GM21825 (cell line): ENCODE measurements around the gene IL6R.

ENCODE experiments used
- ATAC-seq: cut with Tn5 transposase; IDR thresholded peaks from one replicate; pipeline ENCODE4 v1.9.1; 2021; ENCODE audit warnings: mild to moderate bottlenecking, moderate library complexity; ENCODE audit not compliant: unreplicated experiment

The IL6R gene

GRCh38 chr1:154502744-154503115 lies 97.6 kb downstream of the IL6R start:
- no peak for ATAC-seq

DNA sequence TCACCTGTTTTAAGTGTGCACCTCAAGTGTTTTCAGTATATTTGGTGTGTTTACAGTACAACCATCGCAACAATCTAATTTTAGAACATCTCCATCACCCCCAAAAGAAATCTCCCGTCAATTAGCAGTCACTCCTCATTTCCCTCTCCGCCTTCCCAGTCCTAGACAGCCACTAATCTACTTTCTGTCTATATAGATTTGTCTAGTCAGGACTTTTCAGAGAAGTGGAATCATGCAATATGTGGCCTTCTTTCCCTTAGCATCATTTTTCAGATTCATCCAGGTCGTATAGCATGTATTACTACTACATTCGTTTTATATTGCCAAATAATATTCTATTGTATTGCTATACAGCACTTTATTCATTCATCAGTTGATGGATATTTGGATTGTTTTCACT lies 98.8 kb downstream of the IL6R start:
- no peak for ATAC-seq

- no peak for ATAC-seq
Observed at GRCh38 chr1:154512760-154513159, 107.6 kb downstream of the IL6R start.

GRCh38 chr1:154514066-154514553 lies 109.0 kb downstream of the IL6R start:
- no peak for ATAC-seq

- no peak for ATAC-seq
Observed at GRCh38 chr1:154517661-154518060, 112.5 kb downstream of the IL6R start.
